Endothelial cell of umbilical vein (primary cell): ENCODE results near the gene RAB6B. TPM values are rescaled to one million over a fixed set of nuclear protein-coding genes. Genes with fewer than 3 reads are reported as not detected.

Source experiments
- BruUV-seq: library from RNA; stranded (reverse); fragments of 400-500 nt; replicated peaks from 2 replicates; lab custom pipeline; 2021; lab: Mats Ljungman, UMichigan
- CTCF ChIA-PET: fragments of 300-600, 350-600 bp; sonication (Branson Sonifier 250); formaldehyde crosslinking; loops from one replicate; lab custom pipeline; 2021; ENCODE audit warnings: antibody characterized with exemption, inconsistent platforms; lab: Charles Lee
- POLR2A ChIA-PET: fragments of 300-600, 350-600 bp; sonication (Branson Sonifier 250); formaldehyde crosslinking; loops from one replicate; lab custom pipeline; 2021; ENCODE audit warnings: antibody characterized with exemption, inconsistent platforms; lab: Charles Lee
- DNase-seq: peaks from one replicate; pipeline ENCODE4 v3.0.0-alpha.2; 2011; ENCODE audit warnings: low read depth, low spot score
- FAIRE-seq: peaks from 2 replicates; lab custom pipeline; 2011; peaks lifted over from hg19 to GRCh38; lab: Jason Lieb, UNC
- H2AFZ ChIP-seq: 2 replicates; pipeline ENCODE4 v1.6.0; 2012; ENCODE audit warnings: low read depth, low read length, control low read depth, inconsistent platforms
- H3K27ac ChIP-seq: 2 replicates; pipeline ENCODE4 v1.5.1; 2011; ENCODE audit warnings: low read depth, mild to moderate bottlenecking, control low read depth, low read length, moderate library complexity; ENCODE audit not compliant: insufficient read depth
- H3K27me3 ChIP-seq, 2 experiments: 2 replicates each; pipeline versions ENCODE4 v1.6.0 to v1.6.1; 2011; ENCODE audit warnings: low read length in 2 of 2, mixed read lengths in 1 of 2; ENCODE audit not compliant: control insufficient read depth in 2 of 2, insufficient read depth in 2 of 2
- H3K36me3 ChIP-seq, 2 experiments: 2 replicates in 1 of 2; 3 replicates in 1 of 2; pipeline ENCODE4 v1.5.1; 2011; ENCODE audit warnings: low read length in 2 of 2, mild to moderate bottlenecking in 1 of 2, moderate library complexity in 1 of 2; ENCODE audit not compliant: control insufficient read depth in 2 of 2, insufficient read depth in 2 of 2; ENCODE audit errors: extremely low read depth in 1 of 2
- H3K4me1 ChIP-seq: 3 replicates; pipeline ENCODE4 v1.5.1; 2011; ENCODE audit warnings: mild to moderate bottlenecking, low read length; ENCODE audit not compliant: control insufficient read depth, insufficient read depth; ENCODE audit errors: extremely low read depth
- H3K4me2 ChIP-seq: 2 replicates; pipeline ENCODE4 v1.6.1; 2011; ENCODE audit warnings: low read length, control low read depth, mixed read lengths; ENCODE audit not compliant: insufficient read depth
- H3K4me3 ChIP-seq, 3 experiments: fragments of 200-600 bp in 1 of 3; sonication (generic), shearing (Covaris generic) in 1 of 3; replicated peaks in 1 of 3; 2 replicates each; pipeline ENCODE4 v1.5.1; 2011 to 2016; ENCODE audit warnings: control low read depth in 3 of 3, low read length in 3 of 3, mild to moderate bottlenecking in 2 of 3, inconsistent platforms in 1 of 3, low read depth in 1 of 3, moderate library complexity in 1 of 3; ENCODE audit not compliant: insufficient read depth in 1 of 3
- H3K79me2 ChIP-seq: 2 replicates; pipeline ENCODE4 v1.6.0; 2012; ENCODE audit warnings: low read length, inconsistent platforms; ENCODE audit not compliant: control insufficient read depth, insufficient read depth
- H3K9ac ChIP-seq: replicated peaks from 2 replicates; pipeline ENCODE3; 2011; ENCODE audit warnings: low read length, control low read depth; ENCODE audit not compliant: insufficient read depth; ENCODE audit errors: extremely low read depth
- H3K9me1 ChIP-seq: replicated peaks from 3 replicates; pipeline ENCODE4 v1.6.0; 2011; ENCODE audit warnings: mild to moderate bottlenecking, low read length; ENCODE audit not compliant: control insufficient read depth, insufficient read depth; ENCODE audit errors: extremely low read depth
- H3K9me3 ChIP-seq: replicated peaks from 2 replicates; pipeline ENCODE4 v1.5.1; 2012; ENCODE audit warnings: low read length, inconsistent platforms; ENCODE audit not compliant: control insufficient read depth, insufficient read depth
- H4K20me1 ChIP-seq: replicated peaks from 2 replicates; pipeline ENCODE3; 2011; ENCODE audit warnings: mild to moderate bottlenecking, low read length; ENCODE audit not compliant: control insufficient read depth, insufficient read depth; ENCODE audit errors: extremely low read depth
- CTCF ChIP-seq, 2 donors: IDR thresholded peaks; 1 replicate in 1 of 2; 2 replicates in 1 of 2; pipeline ENCODE4 v1.5.1; 2011; ENCODE audit warnings: low read length in 2 of 2, mild to moderate bottlenecking in 2 of 2, moderate library complexity in 2 of 2, control low read depth in 1 of 2, inconsistent platforms in 1 of 2, low read depth in 1 of 2; ENCODE audit not compliant: insufficient read depth in 1 of 2; ENCODE audit errors: extremely low read depth in 1 of 2
- EZH2 ChIP-seq: IDR thresholded peaks from 2 replicates; pipeline ENCODE4 v1.6.1; 2012; ENCODE audit warnings: borderline replicate concordance, low read depth, mild to moderate bottlenecking, moderate library complexity, low read length, inconsistent platforms; ENCODE audit not compliant: severe bottlenecking
- FOS ChIP-seq: IDR thresholded peaks from 2 replicates; pipeline ENCODE4 v1.6.1; 2011; ENCODE audit warnings: mild to moderate bottlenecking, low read length, moderate library complexity, borderline replicate concordance; ENCODE audit not compliant: insufficient read depth
- GATA2 ChIP-seq: IDR thresholded peaks from 2 replicates; pipeline ENCODE4 v1.7.0; 2011; ENCODE audit warnings: low read depth, mild to moderate bottlenecking, moderate library complexity, mixed read lengths, low read length; ENCODE audit not compliant: insufficient read length, insufficient read depth
- JUN ChIP-seq: IDR thresholded peaks from 2 replicates; pipeline ENCODE4 v1.6.1; 2011; ENCODE audit warnings: borderline replicate concordance, low read depth; ENCODE audit not compliant: insufficient read length, insufficient read depth
- MYC ChIP-seq: IDR thresholded peaks from one replicate; pipeline ENCODE4 v1.6.1; 2011; ENCODE audit warnings: mild to moderate bottlenecking, low read depth, low read length
- POLR2A ChIP-seq: IDR thresholded peaks from 2 replicates; pipeline ENCODE4 v1.6.1; 2012; ENCODE audit warnings: low read depth, mild to moderate bottlenecking, control low read depth, low read length
- POLR2AphosphoS5 ChIP-seq: IDR thresholded peaks from 2 replicates; pipeline ENCODE4 v1.6.1; 2012; ENCODE audit warnings: low read depth, mild to moderate bottlenecking, control low read depth, low read length, moderate library complexity; ENCODE audit not compliant: insufficient read depth
- dilution Hi-C: fragments of 300-500 bp; cut with MboI; formaldehyde crosslinking; loops from one replicate; pipeline ENCODE4 v1.15.0; 2019; ENCODE audit warnings: low sequenced_read_pairs; ENCODE audit not compliant: extremely low pct_ligation_motif_present
- intact Hi-C: fragments of 100-400 bp; cut with micrococcal nuclease; formaldehyde crosslinking; loops from one replicate; pipeline ENCODE4 v1.10.0; 2022
- polyA plus RNA-seq, 4 experiments: library from polyadenylated mRNA; depleted of rRNA in 3 of 4; stranded (reverse) in 3 of 4; unstranded in 1 of 4; fragments of >200 nt; gene quantifications; 2 replicates each; pipeline versions ENCODE4 v1.2.1 to v1.2.3, GENCODE V29; 2011 to 2012; ENCODE audit warnings: missing spikeins in 1 of 4
- total RNA-seq: library from RNA; stranded (reverse); gene quantifications from 2 replicates; pipeline ENCODE4 v1.2.3, GENCODE V29; 2021
- TF ChIP-seq, protein P1 (sequence below): IDR thresholded peaks from 2 replicates; pipeline ENCODE4 v1.6.1; 2011; ENCODE audit not compliant: insufficient read depth, insufficient read length

The RAB6B gene
- total and polyA plus RNA-seq, 2 donors (not counting 3 experiments of a cell fraction or from before 2014, with no cell fraction given) = 1.7 to 6.7 TPM

DNA sequence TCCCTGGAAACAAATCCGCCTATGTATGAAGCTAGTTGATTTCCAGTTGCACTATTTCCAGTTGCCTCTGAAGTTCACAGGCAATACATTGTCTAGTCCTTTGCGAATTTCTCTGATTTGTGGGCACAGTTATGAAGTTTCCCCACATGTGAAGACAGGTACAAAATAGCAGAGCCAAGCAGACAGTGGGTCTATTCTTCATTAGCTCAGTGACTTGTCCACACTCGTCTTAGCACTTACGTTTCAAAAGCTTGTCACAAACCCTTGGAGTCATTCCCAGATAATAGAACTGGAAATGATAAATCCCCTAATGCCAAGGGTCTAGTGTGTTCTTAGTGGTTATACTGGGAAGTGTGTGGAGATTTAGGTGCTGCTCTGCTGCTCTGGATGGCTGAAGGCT lies 75.6 kb downstream of the RAB6B start:
- peaks cover 12 to 27% of the 10 kb centered on the region in 2 experiments for H3K36me3 ChIP-seq
- BruUV-seq = no TSS peak
- ChIA-PET CTCF (interaction anchor here (0.7 to 2.1 kb wide), 8 partner anchors 13 to 391 kb away, joined by 3 to 11 read pairs (median 3); no protein-coding TSS in a partner anchor), POLR2A (no interaction called here)
- intact Hi-C loops = no loop called here
- H3K9me1 ChIP-seq = no peaks in the 10 kb centered on the region
- no peak overlapping the region for H3K4me2 ChIP-seq
- no peaks in the 10 kb centered on the region for H3K9me3 ChIP-seq
- H3K9ac ChIP-seq = no peak overlapping the region
- no peak overlapping the region for H3K4me3 ChIP-seq
- H3K4me1 ChIP-seq = no peaks in the 10 kb centered on the region
- FAIRE-seq = no peak
- no peak for DNase-seq
- H2AFZ ChIP-seq = no peak overlapping the region
- no peak for TF ChIP-seq POLR2A
- no peak for TF ChIP-seq EZH2
- TF ChIP-seq GATA2 = no peak
- TF ChIP-seq CTCF (IDR thresholded peaks at IDR 0.05; ENCODE audit: extremely low read depth in 1 of 2, insufficient read depth in 1 of 2, low read depth in 1 of 2, low read length in 2 of 2) = no peak
- TF ChIP-seq POLR2AphosphoS5 = no peak
- no peak for TF ChIP-seq JUN
- no peak for TF ChIP-seq MYC
- TF ChIP-seq FOS = no peak
- TF ChIP-seq, protein P1, sequence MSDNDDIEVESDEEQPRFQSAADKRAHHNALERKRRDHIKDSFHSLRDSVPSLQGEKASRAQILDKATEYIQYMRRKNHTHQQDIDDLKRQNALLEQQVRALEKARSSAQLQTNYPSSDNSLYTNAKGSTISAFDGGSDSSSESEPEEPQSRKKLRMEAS = no peak
- H3K79me2 ChIP-seq = no peaks in the 10 kb centered on the region
- H3K27me3 ChIP-seq = no peaks in the 10 kb centered on the region
- dilution Hi-C loops = no loop called here
- no peak overlapping the region for H3K27ac ChIP-seq
- no peaks in the 10 kb centered on the region for H4K20me1 ChIP-seq
